Measurements from ENCODE around the gene CMSS1. TPM values are rescaled to one million over a fixed set of nuclear protein-coding genes. Genes with fewer than 3 reads are reported as not detected.
A peak's percentile ranks its signal among the peaks of the same experiment; 100 is the strongest.

CMSS1 gene
- total and polyA plus RNA-seq, 2 donors (not counting 1 experiment from before 2014, with no cell fraction given): 7.3 to 22.8 TPM

DNA sequence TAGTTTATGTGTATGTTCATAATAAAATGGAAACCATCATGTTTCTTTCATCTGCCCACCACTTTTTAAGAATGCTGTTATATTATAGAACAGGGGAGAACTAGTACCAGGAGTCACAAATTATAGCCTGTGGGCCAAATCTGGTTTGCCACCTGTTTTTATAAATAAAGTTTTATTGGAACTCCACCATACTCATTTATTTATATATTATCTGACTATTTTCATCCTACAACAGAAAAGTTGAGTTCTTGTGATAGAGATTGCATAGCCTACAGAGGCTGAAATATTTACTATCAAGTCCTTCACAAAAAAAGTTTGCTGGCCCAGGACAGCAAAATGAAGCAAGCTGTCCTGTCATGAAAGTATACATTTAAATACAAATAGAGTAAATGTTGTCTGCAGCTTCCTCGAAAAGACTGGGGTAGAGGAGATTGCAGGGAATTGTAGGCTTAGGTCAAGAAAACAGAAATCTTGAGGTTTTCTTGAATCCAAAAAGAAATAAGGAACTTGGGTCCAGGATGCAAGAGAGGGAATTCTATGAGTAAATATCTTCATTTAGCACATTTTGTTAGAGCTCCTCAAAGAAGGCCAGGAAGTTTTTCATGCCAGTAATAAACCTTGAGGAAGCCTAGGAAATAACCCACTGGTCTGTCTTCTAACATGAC is 255.5 kb downstream of the CMSS1 start:
- Histone ChIP-seq H3K27me3 (replicated peaks in 1 of 4; ENCODE audit: control extremely low read depth in 1 of 4, control insufficient read depth in 3 of 4, insufficient read depth in 4 of 4, low read length in 3 of 4) (no peaks in the 10 kb centered on the region), H3K79me2 (ENCODE audit: control insufficient read depth, insufficient read depth, low read length) (no peaks in the 10 kb centered on the region), H4K20me1 (ENCODE audit: control insufficient read depth, insufficient read depth, low read length, poor library complexity, severe bottlenecking) (no peaks in the 10 kb centered on the region), H3K4me1 (ENCODE audit: control insufficient read depth in 2 of 2, insufficient read depth in 2 of 2, low read length in 2 of 2) (peaks cover 42% of the 10 kb centered on the region in 2 donors), H3K4me2 (replicated peaks; ENCODE audit: low read depth, low read length, poor library complexity, severe bottlenecking) (peak overlapping the region; percentile 71), H3K9ac (ENCODE audit: low read length) (peak overlapping the region; percentile 45), H2AFZ (ENCODE audit: insufficient read depth, low read depth, low read length, poor library complexity, severe bottlenecking) (peak overlapping the region; percentile 63), H3K27ac (ENCODE audit: low read length in 2 of 2) (peak overlapping the region in 1 of 2 donors; percentile 13), H3K9me3 (ENCODE audit: control extremely low read depth in 1 of 3, control insufficient read depth in 2 of 3, insufficient read depth in 1 of 3, low read length in 2 of 3) (no peaks in the 10 kb centered on the region), H3K4me3 (ENCODE audit: control extremely low read depth in 1 of 5, extremely low read depth in 1 of 5, insufficient read depth in 1 of 5, low read depth in 2 of 5, low read length in 4 of 5) (peak overlapping the region in 3 of 5 experiments; percentile 13 to 48 (median 28)), H3K36me3 (replicated peaks in 1 of 2; ENCODE audit: control extremely low read depth in 1 of 2, control insufficient read depth in 1 of 2, extremely low read depth in 1 of 2, insufficient read depth in 2 of 2, low read length in 1 of 2) (no peaks in the 10 kb centered on the region)
- ChIA-PET POLR2A (no interaction called here), CTCF (interaction anchor here (0.7 to 7.8 kb wide), 6 partner anchors 11 to 519 kb away, joined by 3 to 78 read pairs (median 4); partner anchors contain the start of gene TBC1D23)
- ATAC-seq (ENCODE audit: low read depth) (no peak), DNase-seq (no peak)
- Mint-ChIP-seq H3K9me3 (ENCODE audit: insufficient read depth) (no peaks in the 10 kb centered on the region), H3K27ac (peak overlapping the region; percentile 85), H3K4me3 (peak overlapping the region; percentile 86), H3K27me3 (no peaks in the 10 kb centered on the region), H3K4me1 (peaks cover 47% of the 10 kb centered on the region)
- TF ChIP-seq, protein P1, sequence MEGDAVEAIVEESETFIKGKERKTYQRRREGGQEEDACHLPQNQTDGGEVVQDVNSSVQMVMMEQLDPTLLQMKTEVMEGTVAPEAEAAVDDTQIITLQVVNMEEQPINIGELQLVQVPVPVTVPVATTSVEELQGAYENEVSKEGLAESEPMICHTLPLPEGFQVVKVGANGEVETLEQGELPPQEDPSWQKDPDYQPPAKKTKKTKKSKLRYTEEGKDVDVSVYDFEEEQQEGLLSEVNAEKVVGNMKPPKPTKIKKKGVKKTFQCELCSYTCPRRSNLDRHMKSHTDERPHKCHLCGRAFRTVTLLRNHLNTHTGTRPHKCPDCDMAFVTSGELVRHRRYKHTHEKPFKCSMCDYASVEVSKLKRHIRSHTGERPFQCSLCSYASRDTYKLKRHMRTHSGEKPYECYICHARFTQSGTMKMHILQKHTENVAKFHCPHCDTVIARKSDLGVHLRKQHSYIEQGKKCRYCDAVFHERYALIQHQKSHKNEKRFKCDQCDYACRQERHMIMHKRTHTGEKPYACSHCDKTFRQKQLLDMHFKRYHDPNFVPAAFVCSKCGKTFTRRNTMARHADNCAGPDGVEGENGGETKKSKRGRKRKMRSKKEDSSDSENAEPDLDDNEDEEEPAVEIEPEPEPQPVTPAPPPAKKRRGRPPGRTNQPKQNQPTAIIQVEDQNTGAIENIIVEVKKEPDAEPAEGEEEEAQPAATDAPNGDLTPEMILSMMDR (IDR thresholded peaks at IDR 0.05): no peak
- no peak for TF ChIP-seq EZH2 (IDR thresholded peaks at IDR 0.05; ENCODE audit: borderline replicate concordance, insufficient read depth, low read depth, low read length, poor library complexity, severe bottlenecking)
- intact Hi-C loops (cut with micrococcal nuclease): loop anchor here (2.0 to 5.0 kb wide), 3 partner anchors 14 to 196 kb away; no protein-coding TSS in a partner anchor
- WGBS (ENCODE audit: insufficient coverage): 71% methylated on average over 1 of the region's 1 CpG

DNA sequence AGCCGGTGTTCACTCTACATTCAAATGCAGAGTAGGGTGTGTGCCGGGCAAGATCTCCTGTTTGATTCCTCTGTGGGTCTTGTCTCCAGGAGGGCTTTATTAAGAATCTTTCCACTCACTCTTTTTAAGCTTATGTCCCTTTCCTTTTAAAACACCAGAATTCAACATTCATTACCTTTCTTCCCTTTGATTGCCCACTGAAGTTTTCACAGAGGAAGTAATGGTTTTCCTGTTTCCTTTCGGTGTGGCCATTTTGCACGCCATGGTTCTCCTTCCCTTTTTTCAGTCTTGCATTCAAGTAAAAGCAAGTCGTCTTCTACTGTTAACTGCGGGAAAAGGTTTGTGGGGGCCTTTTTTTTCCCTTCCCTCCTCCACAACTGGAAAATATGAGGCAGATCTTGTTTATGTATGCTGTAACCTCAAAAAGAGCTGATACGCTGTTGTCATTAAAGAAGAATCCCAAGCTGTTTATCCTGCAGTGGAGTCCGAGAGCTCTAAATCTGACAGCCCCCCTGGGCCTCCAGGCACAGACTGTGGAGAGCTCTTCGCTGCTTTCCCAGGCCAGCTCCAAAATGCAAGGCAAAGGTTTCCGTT is 256.1 kb downstream of the CMSS1 start:
- H3K4me1 ChIP-seq (ENCODE audit: control insufficient read depth in 2 of 2, insufficient read depth in 2 of 2, low read length in 2 of 2): peaks cover 41 to 42% of the 10 kb centered on the region in 2 donors
- Mint-ChIP-seq H3K27me3 (no peaks in the 10 kb centered on the region), H3K4me3 (peak overlapping the region; percentile 86), H3K4me1 (peaks cover 45% of the 10 kb centered on the region), H3K9me3 (ENCODE audit: insufficient read depth) (no peaks in the 10 kb centered on the region), H3K27ac (peak overlapping the region; percentile 85)
- peak; percentile 34 for ATAC-seq (ENCODE audit: low read depth)
- peak overlapping the region; percentile 63 for H2AFZ ChIP-seq (ENCODE audit: insufficient read depth, low read depth, low read length, poor library complexity, severe bottlenecking)
- H3K27ac ChIP-seq (ENCODE audit: low read length in 2 of 2): peak overlapping the region; percentile 13 to 34
- H4K20me1 ChIP-seq (ENCODE audit: control insufficient read depth, insufficient read depth, low read length, poor library complexity, severe bottlenecking): no peaks in the 10 kb centered on the region
- POLR2A ChIA-PET: no interaction called here
- H3K9ac ChIP-seq (ENCODE audit: low read length): peak overlapping the region; percentile 45
- CTCF ChIA-PET: interaction anchor here (0.7 to 7.8 kb wide), 8 partner anchors 10 to 518 kb away, joined by 3 to 78 read pairs (median 4); partner anchors contain the start of gene TBC1D23
- H3K4me2 ChIP-seq (replicated peaks; ENCODE audit: low read depth, low read length, poor library complexity, severe bottlenecking): peak overlapping the region; percentile 71
- TF ChIP-seq, protein P1 (IDR thresholded peaks at IDR 0.05): no peak
- no peak for TF ChIP-seq EZH2 (IDR thresholded peaks at IDR 0.05; ENCODE audit: borderline replicate concordance, insufficient read depth, low read depth, low read length, poor library complexity, severe bottlenecking)
- H3K36me3 ChIP-seq (replicated peaks in 1 of 2; ENCODE audit: control extremely low read depth in 1 of 2, control insufficient read depth in 1 of 2, extremely low read depth in 1 of 2, insufficient read depth in 2 of 2, low read length in 1 of 2): no peaks in the 10 kb centered on the region
- H3K9me3 ChIP-seq (ENCODE audit: control extremely low read depth in 1 of 3, control insufficient read depth in 2 of 3, insufficient read depth in 1 of 3, low read length in 2 of 3): no peaks in the 10 kb centered on the region
- no peaks in the 10 kb centered on the region for H3K27me3 ChIP-seq (replicated peaks in 1 of 4; ENCODE audit: control extremely low read depth in 1 of 4, control insufficient read depth in 3 of 4, insufficient read depth in 4 of 4, low read length in 3 of 4)
- WGBS (ENCODE audit: insufficient coverage): 56% methylated on average over 1 of the region's 10 CpGs
- no peaks in the 10 kb centered on the region for H3K79me2 ChIP-seq (ENCODE audit: control insufficient read depth, insufficient read depth, low read length)
- peak overlapping the region; percentile 9 to 48 (median 28) for H3K4me3 ChIP-seq (ENCODE audit: control extremely low read depth in 1 of 5, extremely low read depth in 1 of 5, insufficient read depth in 1 of 5, low read depth in 2 of 5, low read length in 4 of 5)
- intact Hi-C loops (cut with micrococcal nuclease): loop anchor here (2.0 to 5.0 kb wide), 3 partner anchors 13 to 197 kb away; no protein-coding TSS in a partner anchor
- DNase-seq: peak; percentile 45

Data from B cell (primary cell).